ENCODE results near the gene AGAP9. TPM values are rescaled to one million over a fixed set of nuclear protein-coding genes. Genes with fewer than 3 reads are reported as not detected.
"Not testable (repeated sequence)": the region's sequence is repeated elsewhere in the genome, so short reads cannot be mapped to it uniquely, and the experiment has no call there.

Gene AGAP9
- total RNA-seq, 1 experiment from 2014 or later, result 6.5 TPM

- not testable (repeated sequence) for DNase-seq (ENCODE audit: low spot score)
These were observed 37.5 kb downstream of the AGAP9 start for GRCh38 chr10:47485943-47486342.

GRCh38 chr10:47484786-47485185 is 38.7 kb downstream of the AGAP9 start:
- not testable (repeated sequence) for DNase-seq (ENCODE audit: low spot score)

- not testable (repeated sequence) for DNase-seq (ENCODE audit: low spot score)
These were observed 39.5 kb downstream of the AGAP9 start, which contains the start of gene ANXA8 for GRCh38 chr10:47483923-47484322. TSS of gene ANXA8 (minus strand) at chr10:47484115. CDS start at chr10:47483933, 182 bp downstream.

GRCh38 chr10:47482367-47482766 is 41.1 kb downstream of the AGAP9 start:
- DNase-seq (ENCODE audit: low spot score), result not testable (repeated sequence)

- not testable (repeated sequence) for DNase-seq (ENCODE audit: low spot score)
These were observed 41.7 kb downstream of the AGAP9 start for GRCh38 chr10:47481768-47482181.

- not testable (repeated sequence) for DNase-seq (ENCODE audit: low spot score)
These were observed 42.2 kb downstream of the AGAP9 start for GRCh38 chr10:47481182-47481766.

- not testable (repeated sequence) for DNase-seq (ENCODE audit: low spot score)
These were observed 43.3 kb downstream of the AGAP9 start for GRCh38 chr10:47480133-47480532.

GRCh38 chr10:47478114-47478513 is 45.3 kb downstream of the AGAP9 start:
- not testable (repeated sequence) for DNase-seq (ENCODE audit: low spot score)

- DNase-seq (ENCODE audit: low spot score), result not testable (repeated sequence)
These were observed 46.4 kb downstream of the AGAP9 start for GRCh38 chr10:47477078-47477477.

- not testable (repeated sequence) for DNase-seq (ENCODE audit: low spot score)
These were observed 48.3 kb downstream of the AGAP9 start for GRCh38 chr10:47475101-47475500.

- not testable (repeated sequence) for DNase-seq (ENCODE audit: low spot score)
These were observed 49.9 kb downstream of the AGAP9 start for GRCh38 chr10:47473516-47473915.

GRCh38 chr10:47472647-47473046 is 50.8 kb downstream of the AGAP9 start:
- not testable (repeated sequence) for DNase-seq (ENCODE audit: low spot score)

- not testable (repeated sequence) for DNase-seq (ENCODE audit: low spot score)
These were observed 51.4 kb downstream of the AGAP9 start for GRCh38 chr10:47472072-47472471.

GRCh38 chr10:47468731-47469528 is 54.5 kb downstream of the AGAP9 start:
- DNase-seq (ENCODE audit: low spot score), result not testable (repeated sequence)

GRCh38 chr10:47467957-47468356 is 55.5 kb downstream of the AGAP9 start:
- DNase-seq (ENCODE audit: low spot score), result not testable (repeated sequence)

- not testable (repeated sequence) for DNase-seq (ENCODE audit: low spot score)
These were observed 56.0 kb downstream of the AGAP9 start for GRCh38 chr10:47467458-47467857.

GRCh38 chr10:47465216-47465917 is 58.1 kb downstream of the AGAP9 start:
- not testable (repeated sequence) for DNase-seq (ENCODE audit: low spot score)

GRCh38 chr10:47462577-47463358 is 60.7 kb downstream of the AGAP9 start:
- not testable (repeated sequence) for DNase-seq (ENCODE audit: low spot score)

- peak; percentile 52 for DNase-seq (ENCODE audit: low spot score)
These were observed 62.2 kb downstream of the AGAP9 start for GRCh38 chr10:47461261-47461687.

GRCh38 chr10:47458466-47459154 is 64.8 kb downstream of the AGAP9 start:
- peak; percentile 29 for DNase-seq (ENCODE audit: low spot score)

- DNase-seq (ENCODE audit: low spot score), result no peak
These were observed 65.6 kb downstream of the AGAP9 start for GRCh38 chr10:47457826-47458225.
